Amygdala (tissue), 56 donors: ENCODE measurements around the gene PDIK1L.

ENCODE experiments used
- DNase-seq, 56 donors: peaks; one replicate each; lab custom pipeline; 2025; lab: John Stamatoyannopoulos, UW

PDIK1L gene

GRCh38 chr1:26111530-26112406, at the start of gene PDIK1L:
Gene PDIK1L, plus strand, starts transcription at chr1:26111824. Its CDS starts 2,485 bp downstream, at chr1:26114309.
- peak; percentile 40 to 95 (median 85) for DNase-seq

DNA sequence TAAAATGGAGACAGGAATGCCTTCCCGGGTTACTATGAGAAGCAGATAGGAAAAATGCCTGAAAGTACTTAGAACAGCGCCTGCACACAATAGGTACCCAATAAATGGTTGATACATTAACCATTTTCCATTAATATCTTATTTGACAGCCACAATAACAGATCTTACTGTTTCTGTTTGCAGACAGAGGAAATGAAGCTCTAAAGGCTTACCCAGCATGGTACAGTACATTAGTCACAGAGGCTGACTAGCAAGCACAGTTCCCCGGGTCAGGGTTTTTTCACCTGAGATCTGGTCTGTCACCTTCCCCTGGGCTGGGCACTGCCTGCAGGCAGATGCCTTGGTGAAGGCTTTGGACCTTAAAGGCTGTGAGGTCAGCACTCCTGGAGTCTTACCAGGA, 47.1 kb upstream of the PDIK1L start:
- DNase-seq: no peak

DNA sequence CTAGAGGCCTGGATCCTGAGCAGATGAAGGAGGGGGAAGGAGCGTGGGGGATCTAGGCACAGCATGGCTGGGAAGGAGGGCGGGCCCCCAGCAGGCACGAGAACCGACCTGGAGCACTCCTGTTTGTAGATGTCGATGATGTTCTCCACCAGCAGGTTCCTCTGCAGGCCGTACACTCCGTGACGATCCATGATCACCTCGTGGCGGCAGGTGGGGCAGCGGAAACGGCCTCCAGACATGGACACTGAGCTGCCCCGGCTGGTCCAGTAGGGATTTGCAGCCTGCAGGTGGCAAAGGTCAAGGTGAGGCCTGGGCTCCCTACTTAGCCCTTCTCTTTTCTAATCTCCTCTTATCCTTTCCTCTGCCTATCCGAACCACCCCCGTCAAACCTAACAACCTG, 45.5 kb upstream of the PDIK1L start:
- DNase-seq: no peak

DNA sequence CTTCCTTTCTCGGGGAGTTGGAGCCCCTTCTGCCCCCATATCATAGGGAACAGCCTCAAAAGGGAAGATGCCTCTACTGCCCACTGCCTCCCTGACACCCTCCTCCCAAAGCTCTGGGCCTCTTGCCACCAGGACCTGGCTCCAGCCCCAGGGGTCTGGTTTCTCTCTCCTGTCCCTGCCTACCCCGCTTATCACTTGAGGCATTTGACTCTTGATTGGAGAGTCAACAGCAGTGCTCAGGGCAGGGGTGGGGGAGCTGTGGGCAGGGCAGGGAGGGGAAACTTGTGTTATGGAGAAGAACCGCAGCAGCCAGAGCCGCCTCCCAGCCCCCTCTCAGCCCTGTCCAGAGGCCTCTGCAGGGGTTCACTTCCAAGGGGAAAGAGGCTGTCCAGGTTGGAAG, 44.8 kb upstream of the PDIK1L start:
- DNase-seq: no peak

GRCh38 chr1:26067432-26067911, 44.2 kb upstream of the PDIK1L start, which contains the start of gene TRIM63:
Gene TRIM63, minus strand, starts transcription at chr1:26067630. Its CDS starts 136 bp downstream, at chr1:26067494.
- DNase-seq: no peak

DNA sequence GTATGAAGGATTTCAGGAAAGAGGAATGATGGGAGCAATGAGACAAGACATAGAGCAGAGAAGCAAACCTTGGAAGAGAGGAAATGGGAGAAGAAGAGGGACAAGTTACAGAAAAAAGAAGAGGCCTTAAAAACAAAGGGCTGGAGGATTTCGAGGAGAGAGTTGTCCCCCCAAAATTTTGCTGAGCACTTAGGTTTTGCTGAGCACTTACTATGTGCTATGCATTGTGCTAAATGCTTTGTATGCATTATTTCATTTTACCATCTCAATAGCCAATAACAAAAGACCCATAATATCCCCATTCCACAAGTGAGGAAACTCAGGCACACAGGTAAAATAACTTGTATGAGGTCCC, 41.7 kb upstream of the PDIK1L start:
- DNase-seq: no peak

DNA sequence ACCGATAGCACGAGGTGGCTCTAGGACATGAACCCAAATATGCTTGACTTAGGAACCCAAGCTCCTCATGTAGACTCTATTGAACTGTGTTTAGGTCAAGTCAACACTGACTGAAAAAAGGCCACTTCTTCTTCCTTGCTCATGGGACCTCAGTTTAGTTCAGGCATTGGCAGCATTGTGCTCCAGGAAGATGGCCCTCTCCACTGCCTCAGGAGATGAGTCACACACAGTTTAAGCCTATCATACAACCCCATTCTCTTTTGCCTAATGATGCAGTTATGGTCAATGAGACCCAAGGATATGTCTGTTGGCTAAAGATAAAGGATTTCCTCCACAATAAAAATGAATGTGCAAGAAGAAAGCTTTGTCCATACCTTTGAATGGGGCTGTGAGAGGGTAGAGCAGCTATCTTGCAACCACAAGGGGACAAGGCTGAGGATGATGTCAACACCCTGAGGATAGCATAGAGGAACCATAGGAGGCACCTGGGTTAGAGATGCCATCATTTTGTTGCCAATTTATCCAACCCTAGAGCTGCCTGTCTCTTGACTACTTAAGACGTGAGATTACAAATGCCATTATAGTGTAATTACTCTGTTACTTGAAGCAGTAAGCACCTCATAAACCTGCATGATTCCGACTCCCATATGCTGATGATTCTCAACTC, 41.2 kb upstream of the PDIK1L start:
- no peak for DNase-seq

GRCh38 chr1:26070963-26071342, 40.7 kb upstream of the PDIK1L start:
- DNase-seq: no peak

GRCh38 chr1:26072305-26072704, 39.3 kb upstream of the PDIK1L start:
- peak in 1 of 56 donors; percentile 1 for DNase-seq

- DNase-seq: no peak
These were observed 36.0 kb upstream of the PDIK1L start for GRCh38 chr1:26075421-26076144.

DNA sequence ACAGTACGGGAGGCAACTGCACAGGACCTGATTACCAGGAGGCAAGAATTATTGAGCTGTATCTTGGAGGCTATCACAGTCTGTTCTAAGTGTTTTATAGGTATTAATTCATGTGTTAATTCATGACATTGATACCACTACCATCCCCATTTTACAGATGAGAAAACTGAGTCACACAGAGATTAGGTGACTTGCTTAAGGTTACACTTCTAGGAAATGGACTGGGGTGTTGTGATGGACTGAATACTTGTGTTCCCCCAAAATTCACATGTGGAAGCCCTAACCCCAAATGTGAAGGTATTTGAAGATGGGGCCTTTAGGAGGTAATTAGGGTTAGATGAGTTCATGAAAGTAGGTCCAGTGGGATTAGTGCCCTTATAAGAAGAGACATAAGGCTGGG, 34.1 kb upstream of the PDIK1L start:
- no peak for DNase-seq

DNA sequence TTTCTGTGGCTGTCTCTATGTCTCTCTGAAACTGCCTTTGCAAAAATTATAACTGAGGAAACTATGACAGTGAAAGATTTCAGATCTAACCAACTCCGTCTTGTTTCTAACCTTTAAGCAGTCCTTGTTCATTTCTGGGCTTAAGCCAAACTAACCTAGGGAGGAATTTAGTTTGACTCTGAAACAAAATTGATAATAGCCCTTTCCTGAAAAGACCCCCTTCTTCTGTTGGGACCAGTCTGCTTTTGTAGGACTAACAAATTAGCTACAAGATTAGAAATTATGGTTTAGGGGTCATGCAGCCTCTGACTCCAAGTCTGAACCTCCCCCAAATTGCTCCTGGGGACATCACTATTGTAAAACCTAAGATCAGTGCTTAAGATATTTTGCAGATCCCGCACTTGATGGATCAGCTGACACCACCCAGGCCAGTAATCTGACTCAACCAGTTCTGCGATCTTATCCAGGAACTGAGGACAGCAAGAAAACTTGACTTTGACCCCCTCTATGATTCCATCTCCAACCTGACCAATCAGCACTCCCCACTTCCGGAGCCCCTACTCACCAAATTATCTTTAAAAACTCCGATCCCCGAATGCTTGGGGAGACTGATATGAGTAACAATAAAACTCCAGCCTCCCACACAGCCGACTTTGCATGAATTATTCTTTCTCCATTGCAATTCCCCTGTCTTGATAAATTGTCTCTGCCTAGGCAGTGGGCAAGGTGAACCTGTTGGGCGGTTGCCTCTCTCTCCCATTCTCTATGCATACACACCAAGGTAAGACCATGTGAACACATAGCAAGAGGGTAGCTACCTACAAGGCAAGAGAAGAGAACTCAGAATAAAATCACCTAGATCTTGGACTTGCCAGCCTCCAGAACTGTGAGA, 33.1 kb upstream of the PDIK1L start:
- no peak for DNase-seq

DNA sequence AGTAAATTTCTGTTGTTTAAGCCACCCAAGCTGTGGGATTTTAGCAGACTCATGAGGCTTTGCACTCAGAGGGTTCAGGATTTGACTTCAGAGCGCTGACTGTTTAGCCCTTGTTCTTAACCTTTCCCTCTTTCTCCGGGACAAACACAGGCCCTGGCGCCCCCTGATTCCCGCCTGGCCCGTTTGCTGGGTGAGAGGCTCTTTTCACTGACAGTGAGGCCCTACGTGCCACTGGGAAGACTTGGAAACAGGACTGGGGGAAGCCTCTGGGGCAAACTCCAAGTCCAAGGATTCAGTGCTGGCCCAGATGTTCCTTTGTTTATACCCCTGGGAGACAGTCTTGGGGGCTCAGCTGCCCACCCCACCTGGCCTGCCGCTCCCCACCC, 32.5 kb upstream of the PDIK1L start:
- DNase-seq: no peak

- DNase-seq: no peak
These were observed 31.4 kb upstream of the PDIK1L start for GRCh38 chr1:26079960-26080814.

- no peak for DNase-seq
These were observed 30.2 kb upstream of the PDIK1L start for GRCh38 chr1:26081267-26082019.

DNA sequence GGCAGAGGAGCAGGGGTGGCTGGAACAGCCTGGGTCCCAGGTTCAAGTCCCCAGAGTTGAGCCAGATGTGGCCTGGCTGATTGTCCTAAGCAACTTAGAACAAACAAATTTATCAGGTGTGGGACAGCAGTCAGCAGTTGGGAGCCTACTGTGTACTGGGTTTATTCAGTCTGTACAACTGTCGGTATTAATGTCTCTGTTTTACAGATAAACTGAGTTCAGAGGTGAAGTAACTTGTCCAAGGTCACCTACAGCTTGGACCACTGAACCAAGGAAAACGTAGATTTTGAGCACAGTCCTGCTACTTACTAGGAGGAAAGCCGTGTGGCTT, 29.6 kb upstream of the PDIK1L start:
- no peak for DNase-seq

DNA sequence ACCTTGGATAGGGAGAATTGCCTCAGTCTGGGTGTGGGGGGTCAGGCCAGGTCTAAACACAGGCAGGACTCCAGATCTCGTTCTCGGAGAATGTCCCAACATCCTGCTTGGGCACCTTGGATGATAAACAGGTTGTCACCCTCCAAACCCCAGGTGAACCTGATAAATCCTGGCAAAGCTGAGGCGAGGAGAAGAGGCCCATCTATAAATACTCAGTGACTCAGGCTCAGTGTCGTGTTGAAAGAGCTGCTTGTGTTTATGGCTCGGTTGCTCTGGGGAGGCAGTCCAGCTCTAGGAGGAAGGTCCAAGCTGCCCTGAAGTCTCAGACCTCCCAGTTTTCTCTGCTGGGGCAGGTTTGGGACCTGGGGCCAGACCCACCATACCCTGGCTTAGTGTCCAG, 28.4 kb upstream of the PDIK1L start:
- DNase-seq: no peak

DNA sequence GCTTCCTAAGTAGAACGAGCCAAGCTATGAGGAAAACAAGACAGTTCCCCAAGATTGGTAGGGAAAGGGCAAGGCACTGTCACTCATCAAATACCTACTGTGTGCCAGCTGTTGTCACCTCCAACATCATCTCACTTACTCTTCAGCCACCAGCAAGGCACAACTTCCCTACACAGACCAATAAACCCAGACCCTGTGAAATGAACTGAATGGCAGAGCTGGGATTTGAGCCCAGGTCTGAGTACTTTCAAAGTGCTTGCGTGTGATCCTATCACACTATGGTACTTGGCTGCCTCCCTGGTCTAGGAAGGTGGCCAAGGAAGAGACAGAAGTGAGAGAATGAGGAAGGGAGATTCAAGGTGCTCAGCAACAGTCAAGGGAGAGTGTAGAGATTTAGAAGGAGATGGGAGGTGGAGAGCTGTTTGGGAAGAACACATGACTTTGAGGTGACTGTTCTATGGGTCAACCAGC, 27.5 kb upstream of the PDIK1L start:
- no peak for DNase-seq
